Neutrophil (primary cell): ENCODE measurements around the gene SLC26A6.

Experiments used
- H3K27ac ChIP-seq: fragments of 200-600 bp; sonication (generic); 2 replicates; pipeline ENCODE4 v1.5.1; 2016; ENCODE audit warnings: mild to moderate bottlenecking, moderate library complexity
- H3K27me3 ChIP-seq: fragments of 200-600 bp; sonication (generic); 2 replicates; pipeline ENCODE4 v1.6.0; 2016; ENCODE audit warnings: mild to moderate bottlenecking
- H3K36me3 ChIP-seq: fragments of 200-600 bp; sonication (generic); 2 replicates; pipeline ENCODE4 v1.5.1; 2017
- H3K4me1 ChIP-seq, 2 experiments: fragments of 200-600 bp in 1 of 2; sonication (generic) in 1 of 2; 1 replicate in 1 of 2; 2 replicates in 1 of 2; pipeline versions ENCODE4 v1.5.1 to v1.6.1; 2013 to 2016; ENCODE audit warnings: low read depth in 1 of 2, low read length in 1 of 2, mild to moderate bottlenecking in 1 of 2, moderate library complexity in 1 of 2; ENCODE audit not compliant: control insufficient read depth in 1 of 2, insufficient read depth in 1 of 2
- H3K4me3 ChIP-seq, 2 experiments: fragments of 200-600 bp in 1 of 2; sonication (generic) in 1 of 2; 1 replicate in 1 of 2; 2 replicates in 1 of 2; pipeline ENCODE4 v1.5.1; 2013 to 2016; ENCODE audit warnings: low read depth in 1 of 2, low read length in 1 of 2, mild to moderate bottlenecking in 1 of 2, moderate library complexity in 1 of 2
- H3K9me3 ChIP-seq: fragments of 200-600 bp; sonication (generic); 2 replicates; pipeline ENCODE4 v1.5.1; 2016
- TF ChIP-seq, protein P1 (sequence below): fragments of 200-600 bp; sonication (generic); IDR thresholded peaks from 2 replicates; pipeline ENCODE4 v1.5.1; 2016; ENCODE audit warnings: antibody characterized with exemption

The SLC26A6 gene

DNA sequence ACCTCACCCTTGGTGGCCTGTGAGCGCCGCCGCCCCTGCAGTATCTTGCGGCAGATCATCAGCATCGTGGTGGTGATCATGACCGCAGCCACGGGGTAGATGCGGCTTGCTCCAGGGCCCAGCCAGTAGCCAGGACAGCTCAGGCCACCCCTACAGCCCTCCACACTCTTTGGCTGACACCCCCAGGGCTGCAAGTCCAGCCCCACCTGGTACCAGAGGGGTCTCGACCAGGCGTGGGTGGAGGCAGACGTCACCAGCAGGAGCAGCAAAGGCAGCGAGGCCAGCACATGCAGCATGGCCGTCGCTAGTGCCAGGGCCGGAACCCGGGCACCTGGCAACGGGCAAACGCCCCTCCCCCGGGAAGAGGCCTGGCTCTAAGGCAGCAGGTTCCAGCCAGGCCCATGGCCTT, 13.8 kb downstream of the SLC26A6 start, which contains the start of gene TMEM89:
TSS of gene TMEM89 (minus strand) at position 309 of the 409 bp plus-strand sequence. CDS start at position 296, 13 bp downstream.
- H3K27me3 ChIP-seq: no peaks in the 10 kb centered on the region
- H3K36me3 ChIP-seq: peaks cover 23% of the 10 kb centered on the region
- no peaks in the 10 kb centered on the region for H3K9me3 ChIP-seq
- TF ChIP-seq, protein P1, sequence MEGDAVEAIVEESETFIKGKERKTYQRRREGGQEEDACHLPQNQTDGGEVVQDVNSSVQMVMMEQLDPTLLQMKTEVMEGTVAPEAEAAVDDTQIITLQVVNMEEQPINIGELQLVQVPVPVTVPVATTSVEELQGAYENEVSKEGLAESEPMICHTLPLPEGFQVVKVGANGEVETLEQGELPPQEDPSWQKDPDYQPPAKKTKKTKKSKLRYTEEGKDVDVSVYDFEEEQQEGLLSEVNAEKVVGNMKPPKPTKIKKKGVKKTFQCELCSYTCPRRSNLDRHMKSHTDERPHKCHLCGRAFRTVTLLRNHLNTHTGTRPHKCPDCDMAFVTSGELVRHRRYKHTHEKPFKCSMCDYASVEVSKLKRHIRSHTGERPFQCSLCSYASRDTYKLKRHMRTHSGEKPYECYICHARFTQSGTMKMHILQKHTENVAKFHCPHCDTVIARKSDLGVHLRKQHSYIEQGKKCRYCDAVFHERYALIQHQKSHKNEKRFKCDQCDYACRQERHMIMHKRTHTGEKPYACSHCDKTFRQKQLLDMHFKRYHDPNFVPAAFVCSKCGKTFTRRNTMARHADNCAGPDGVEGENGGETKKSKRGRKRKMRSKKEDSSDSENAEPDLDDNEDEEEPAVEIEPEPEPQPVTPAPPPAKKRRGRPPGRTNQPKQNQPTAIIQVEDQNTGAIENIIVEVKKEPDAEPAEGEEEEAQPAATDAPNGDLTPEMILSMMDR: no peak
- peaks cover 34 to 39% of the 10 kb centered on the region in 2 experiments for H3K4me1 ChIP-seq
- no peak within 1 kb of the TSS for H3K4me3 ChIP-seq
- peak within 1 kb of the TSS; percentile 81 for H3K27ac ChIP-seq

DNA sequence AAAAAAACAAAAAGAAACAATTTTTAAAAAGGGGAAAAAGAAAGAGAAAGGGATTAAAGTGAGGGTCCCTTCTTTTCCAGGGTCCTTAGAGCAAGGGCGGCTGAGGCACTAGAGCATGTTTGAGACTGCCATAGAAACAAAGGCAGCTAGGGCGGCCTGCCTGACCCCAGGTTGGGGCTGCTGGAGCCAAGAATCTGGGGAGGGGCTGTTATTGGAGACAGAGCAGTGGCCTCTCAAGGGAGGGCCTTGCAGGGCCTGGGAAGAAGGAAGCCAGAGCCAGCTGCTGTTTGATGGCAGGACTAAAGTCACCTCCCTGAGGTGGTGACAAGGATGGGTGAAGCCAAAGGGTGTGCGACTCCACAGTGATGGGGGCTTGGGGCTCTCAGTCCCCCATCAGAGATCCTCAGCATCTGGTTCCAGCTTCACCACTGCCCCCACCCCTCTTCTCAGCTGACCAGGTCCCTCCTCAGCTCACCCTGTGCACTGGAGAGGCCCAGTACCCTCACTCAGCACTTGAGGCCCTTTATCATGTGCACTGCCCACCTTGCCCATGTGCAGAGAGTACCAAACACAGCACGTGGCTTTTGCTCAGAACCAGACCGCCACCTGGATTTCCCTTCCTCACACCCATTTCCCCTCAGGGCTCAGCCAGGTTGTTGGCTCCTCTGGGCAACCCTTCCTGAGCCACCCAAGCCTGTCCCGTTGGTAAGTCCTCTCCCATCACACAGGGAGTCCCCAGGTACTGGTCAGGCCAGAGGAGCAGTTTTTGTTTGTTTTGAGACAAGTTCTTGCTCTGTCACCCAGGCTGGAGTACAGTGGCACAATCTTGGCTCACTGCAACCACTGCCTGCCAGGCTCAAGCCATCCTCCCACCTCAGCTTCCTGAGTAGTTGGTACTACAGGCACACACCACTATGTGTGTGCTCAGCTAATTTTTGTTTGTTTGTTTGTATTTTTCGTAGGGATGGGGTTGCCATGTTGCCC, 15.4 kb downstream of the SLC26A6 start:
- no peaks in the 10 kb centered on the region for H3K27me3 ChIP-seq
- no peak overlapping the region for H3K27ac ChIP-seq
- peaks cover 7% of the 10 kb centered on the region for H3K36me3 ChIP-seq
- peaks cover 37 to 38% of the 10 kb centered on the region in 2 experiments for H3K4me1 ChIP-seq
- TF ChIP-seq, protein P1: no peak
- no peak overlapping the region for H3K4me3 ChIP-seq
- no peaks in the 10 kb centered on the region for H3K9me3 ChIP-seq

DNA sequence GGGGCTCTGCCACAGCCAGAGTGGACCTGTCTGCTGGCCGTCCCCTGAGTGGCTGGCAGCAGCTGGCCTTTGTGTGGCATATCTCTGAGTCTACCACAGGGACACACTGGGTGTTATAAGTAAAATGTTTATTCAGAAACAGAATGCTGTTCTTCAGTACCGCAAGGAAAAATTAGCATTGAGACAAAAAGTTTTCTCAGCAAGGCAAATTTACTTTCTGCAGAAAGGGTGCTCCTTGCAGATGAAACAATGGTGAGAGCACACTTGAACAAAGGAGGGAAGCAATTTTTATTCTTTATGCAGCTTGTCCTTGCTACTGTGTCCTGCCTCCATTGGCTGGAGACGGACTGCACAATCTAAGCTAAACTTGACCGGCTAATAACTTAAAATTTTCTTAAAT, 17.7 kb downstream of the SLC26A6 start:
- Histone ChIP-seq H3K4me3 (no peak overlapping the region), H3K27me3 (no peaks in the 10 kb centered on the region), H3K4me1 (peaks cover 32 to 36% of the 10 kb centered on the region in 2 experiments), H3K9me3 (no peaks in the 10 kb centered on the region), H3K36me3 (peaks cover 6% of the 10 kb centered on the region), H3K27ac (no peak overlapping the region)
- TF ChIP-seq, protein P1: no peak

DNA sequence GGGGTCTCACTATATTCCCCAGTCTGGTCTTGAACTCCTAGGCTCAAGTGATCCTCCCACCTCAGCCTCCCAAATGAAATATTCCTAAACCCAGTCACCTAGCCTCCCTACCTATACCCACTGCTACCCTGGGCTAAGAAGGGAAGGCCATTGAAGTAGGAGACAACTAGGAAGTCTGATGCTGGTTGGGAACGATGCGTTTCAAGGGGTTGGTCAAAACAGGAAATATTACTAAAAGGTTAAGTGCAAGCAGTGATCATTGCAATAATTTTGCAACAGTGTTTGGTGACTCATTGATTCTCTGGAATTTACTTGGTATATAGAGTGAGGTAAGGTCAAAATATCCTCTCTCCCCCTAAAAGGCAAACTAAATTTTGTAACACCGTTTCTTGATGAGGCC, 21.2 kb downstream of the SLC26A6 start:
- Histone ChIP-seq H3K27ac (peak overlapping the region; percentile 81), H3K4me3 (peak overlapping the region in 1 of 2 experiments; percentile 5), H3K36me3 (no peaks in the 10 kb centered on the region), H3K27me3 (no peaks in the 10 kb centered on the region), H3K9me3 (no peaks in the 10 kb centered on the region), H3K4me1 (peaks cover 31 to 36% of the 10 kb centered on the region in 2 experiments)
- TF ChIP-seq, protein P1: no peak

DNA sequence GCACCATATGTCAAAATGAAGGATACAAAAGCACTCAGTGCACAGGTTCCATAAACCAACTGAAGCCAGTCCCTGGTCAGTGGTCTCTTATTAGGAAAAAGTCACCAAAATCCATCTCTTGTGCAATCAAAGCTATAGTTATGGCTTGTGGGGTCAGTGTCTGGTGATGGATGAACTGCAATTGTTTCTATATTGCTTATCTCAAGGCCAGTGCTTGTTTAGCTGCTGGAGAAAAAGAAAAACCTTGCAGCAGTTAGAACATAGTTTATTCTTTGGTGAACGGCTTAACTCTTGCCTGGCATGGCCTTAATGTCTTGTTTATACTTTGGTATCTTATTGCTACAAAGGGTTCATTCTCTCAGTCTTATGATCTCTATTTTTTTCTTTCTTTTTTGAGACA, 23.0 kb downstream of the SLC26A6 start:
- Histone ChIP-seq H3K27me3 (no peaks in the 10 kb centered on the region), H3K4me1 (peaks cover 41 to 48% of the 10 kb centered on the region in 2 experiments), H3K9me3 (no peaks in the 10 kb centered on the region), H3K4me3 (no peak overlapping the region), H3K27ac (no peak overlapping the region), H3K36me3 (no peaks in the 10 kb centered on the region)
- TF ChIP-seq, protein P1: no peak
